Measurements from ENCODE around the gene ARL6IP4.

The ARL6IP4 gene

DNA sequence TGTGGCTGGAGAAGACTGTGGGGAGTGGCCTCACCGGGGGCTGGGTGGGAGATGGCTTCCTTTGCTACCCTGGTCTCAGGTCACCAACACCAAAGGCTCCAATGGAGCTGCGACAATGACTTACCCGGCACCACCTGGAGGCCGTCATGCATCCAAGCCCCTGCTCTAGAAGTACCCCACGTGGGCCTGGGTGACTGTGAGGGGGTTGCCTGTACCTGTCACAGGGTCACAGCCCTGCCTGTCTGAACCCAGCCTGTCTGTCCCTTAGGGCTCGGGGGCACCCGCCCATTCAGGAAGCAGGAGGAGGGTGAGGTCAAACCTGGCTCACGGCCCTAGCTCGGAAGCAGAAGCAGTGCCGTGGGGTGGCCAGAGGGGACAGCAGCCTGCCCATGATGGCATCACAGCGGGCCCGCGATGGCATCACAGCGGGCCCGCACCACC is 33.1 kb upstream of the ARL6IP4 start:
- Histone ChIP-seq H3K4me3 (replicated peaks; ENCODE audit: low read depth, low read length) (no peak overlapping the region), H3K27me3 (replicated peaks; ENCODE audit: control insufficient read depth, insufficient read depth, low read length) (no peaks in the 10 kb centered on the region), H3K36me3 (ENCODE audit: control insufficient read depth, insufficient read depth, low read length) (no peaks in the 10 kb centered on the region)
- TF ChIP-seq CTCF (IDR thresholded peaks at IDR 0.05; ENCODE audit: insufficient read depth, low read length, poor library complexity, severe bottlenecking): no peak
- DNase-seq (ENCODE audit: extremely low read depth, insufficient read length): no peak

DNA sequence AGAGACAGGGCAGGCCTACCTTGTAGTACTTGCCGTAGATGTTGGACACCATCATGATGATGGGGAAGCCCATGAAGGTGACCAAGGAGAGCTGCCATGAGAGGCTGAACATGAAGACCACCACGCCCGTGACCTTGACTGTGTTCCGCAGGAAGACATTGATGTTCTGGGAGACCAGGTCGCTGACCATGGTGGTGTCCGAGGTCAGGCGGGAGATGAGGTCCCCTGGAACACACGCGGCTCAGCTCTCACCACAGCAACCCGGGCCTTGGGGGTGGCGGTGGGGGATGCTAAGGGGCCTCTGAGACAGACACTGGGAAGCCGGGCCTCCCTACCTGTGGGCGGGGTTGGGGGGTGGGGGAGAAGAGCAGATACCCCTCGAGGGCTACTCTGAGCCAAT is 31.9 kb upstream of the ARL6IP4 start:
- Histone ChIP-seq H3K4me3 (replicated peaks; ENCODE audit: low read depth, low read length) (no peak overlapping the region), H3K36me3 (ENCODE audit: control insufficient read depth, insufficient read depth, low read length) (no peaks in the 10 kb centered on the region), H3K27me3 (replicated peaks; ENCODE audit: control insufficient read depth, insufficient read depth, low read length) (no peaks in the 10 kb centered on the region)
- TF ChIP-seq CTCF (IDR thresholded peaks at IDR 0.05; ENCODE audit: insufficient read depth, low read length, poor library complexity, severe bottlenecking): no peak
- DNase-seq (ENCODE audit: extremely low read depth, insufficient read length): no peak

DNA sequence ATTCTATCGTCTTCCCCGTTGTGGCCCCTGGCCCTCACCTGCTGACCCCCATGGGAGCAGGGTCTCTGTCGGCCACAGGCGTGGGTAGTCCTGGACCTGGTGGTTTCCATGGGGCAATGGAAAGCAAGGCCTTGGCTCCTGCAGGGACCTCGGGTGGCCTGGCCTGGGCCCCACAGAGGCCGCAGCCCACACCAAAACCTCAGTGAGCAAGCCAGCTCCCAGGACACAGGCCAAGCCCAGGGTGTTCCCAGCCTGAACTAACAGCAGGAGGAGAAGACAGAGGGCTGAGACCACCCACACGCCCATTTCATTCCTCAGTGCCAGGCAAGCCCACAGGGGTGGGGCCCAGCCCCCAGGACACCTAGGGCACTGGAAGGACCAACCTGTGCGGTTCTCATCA is 31.1 kb upstream of the ARL6IP4 start:
- Histone ChIP-seq H3K27me3 (replicated peaks; ENCODE audit: control insufficient read depth, insufficient read depth, low read length) (no peaks in the 10 kb centered on the region), H3K4me3 (replicated peaks; ENCODE audit: low read depth, low read length) (no peak overlapping the region), H3K36me3 (ENCODE audit: control insufficient read depth, insufficient read depth, low read length) (no peaks in the 10 kb centered on the region)
- TF ChIP-seq CTCF (IDR thresholded peaks at IDR 0.05; ENCODE audit: insufficient read depth, low read length, poor library complexity, severe bottlenecking): no peak
- DNase-seq (ENCODE audit: extremely low read depth, insufficient read length): no peak

DNA sequence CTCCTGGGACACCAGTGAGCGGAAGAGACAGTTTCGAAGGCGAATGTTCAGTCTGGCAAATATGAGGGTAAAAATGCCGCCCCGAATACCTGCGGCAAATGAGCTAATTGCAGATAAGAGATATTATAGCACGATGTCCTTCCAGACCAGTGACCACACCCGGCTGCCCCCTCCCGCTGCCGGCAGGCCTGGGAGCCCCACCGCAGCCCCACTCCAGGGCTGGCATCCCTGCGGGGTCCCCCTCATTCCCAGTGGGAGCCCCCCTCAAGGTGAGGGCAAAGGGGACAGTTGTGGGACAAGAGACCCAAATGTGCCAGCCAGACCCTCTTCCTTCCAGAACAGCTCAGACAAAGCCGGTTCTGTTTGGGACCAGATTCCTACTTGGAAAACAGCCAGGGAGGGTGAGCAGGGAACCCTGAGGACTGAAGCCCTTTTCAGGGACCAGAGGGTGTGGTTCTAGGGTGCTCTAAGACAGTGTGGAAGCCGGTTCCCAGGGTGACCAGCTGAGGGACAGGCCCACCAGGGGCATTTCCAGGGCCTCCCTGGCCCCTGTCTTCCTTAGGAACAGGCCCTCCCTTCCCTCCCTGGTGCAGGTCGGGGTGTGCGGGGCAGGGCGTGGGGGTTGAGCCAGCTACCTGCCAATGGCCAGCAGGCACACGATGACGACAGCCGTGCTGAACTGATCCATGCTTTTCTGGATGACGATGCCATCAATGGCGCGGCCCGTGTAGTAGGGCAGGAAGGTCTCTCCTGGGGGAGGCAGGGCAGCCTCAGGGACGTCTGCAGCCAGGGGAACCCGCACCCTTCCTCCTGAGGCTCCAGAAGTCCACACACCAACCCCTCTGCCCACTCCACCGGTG is 30.4 kb upstream of the ARL6IP4 start:
- H3K27me3 ChIP-seq (replicated peaks; ENCODE audit: control insufficient read depth, insufficient read depth, low read length): no peaks in the 10 kb centered on the region
- no peaks in the 10 kb centered on the region for H3K36me3 ChIP-seq (ENCODE audit: control insufficient read depth, insufficient read depth, low read length)
- H3K4me3 ChIP-seq (replicated peaks; ENCODE audit: low read depth, low read length): no peak overlapping the region
- TF ChIP-seq CTCF (IDR thresholded peaks at IDR 0.05; ENCODE audit: insufficient read depth, low read length, poor library complexity, severe bottlenecking): no peak
- DNase-seq (ENCODE audit: extremely low read depth, insufficient read length): no peak

DNA sequence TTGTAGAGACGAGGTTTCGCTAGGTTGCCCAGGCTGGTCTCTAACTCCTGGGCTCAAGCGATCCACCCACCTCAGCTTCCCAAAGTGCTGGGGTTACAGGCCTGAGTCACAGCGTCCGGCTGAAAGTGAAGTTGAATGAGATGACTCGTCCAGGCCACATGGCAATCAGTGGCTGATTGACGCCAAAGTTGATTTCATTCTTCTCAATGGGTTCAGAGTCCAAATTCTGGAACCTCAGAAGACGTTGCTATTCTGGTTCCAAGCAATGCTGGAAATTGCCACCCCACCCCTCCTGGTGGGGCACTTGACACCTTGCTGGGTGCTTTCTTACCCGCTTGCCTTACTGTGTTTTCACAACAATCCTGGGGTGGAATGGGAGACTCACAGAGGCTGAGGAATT is 29.1 kb upstream of the ARL6IP4 start:
- H3K36me3 ChIP-seq (ENCODE audit: control insufficient read depth, insufficient read depth, low read length): no peaks in the 10 kb centered on the region
- TF ChIP-seq CTCF (IDR thresholded peaks at IDR 0.05; ENCODE audit: insufficient read depth, low read length, poor library complexity, severe bottlenecking): no peak
- DNase-seq (ENCODE audit: extremely low read depth, insufficient read length): no peak

More for the DNA sequence above, 29.1 kb upstream of the ARL6IP4 start:
- no peak overlapping the region for H3K4me3 ChIP-seq (replicated peaks; ENCODE audit: low read depth, low read length)
- no peaks in the 10 kb centered on the region for H3K27me3 ChIP-seq (replicated peaks; ENCODE audit: control insufficient read depth, insufficient read depth, low read length)

All from GM06990 (cell line).